Uterus (tissue), 4 donors: ENCODE data around the gene P2RY14. TPM values are rescaled to one million over a fixed set of nuclear protein-coding genes. Genes with fewer than 3 reads are reported as not detected.
"Not testable (repeated sequence)": the region's sequence is repeated elsewhere in the genome, so short reads cannot be mapped to it uniquely, and the experiment has no call there.

Source experiments
- DNase-seq, 2 donors: peaks; one replicate each; pipeline ENCODE4 v3.0.0-alpha.2; 2019 to 2020
- H3K27ac ChIP-seq, 2 donors: fragments of 200-600 bp; sonication (generic); 1 replicate in 1 of 2; 2 replicates in 1 of 2; pipeline ENCODE4 v1.5.1; 2016 to 2018
- H3K27me3 ChIP-seq, 2 donors: fragments of 200-600 bp; sonication (generic); one replicate each; pipeline ENCODE4 v1.5.1; 2018 to 2019; ENCODE audit warnings: control low read depth in 1 of 2
- H3K36me3 ChIP-seq, 2 donors: fragments of 200-600 bp; sonication (generic); one replicate each; pipeline ENCODE4 v1.5.1; 2019; ENCODE audit warnings: control low read depth in 1 of 2
- H3K4me1 ChIP-seq, 2 donors: fragments of 200-600 bp; sonication (generic); one replicate each; pipeline ENCODE4 v1.5.1; 2018 to 2019; ENCODE audit warnings: control low read depth in 1 of 2
- H3K4me3 ChIP-seq, 2 donors: fragments of 200-600 bp; sonication (generic); 1 replicate in 1 of 2; 2 replicates in 1 of 2; pipeline ENCODE4 v1.5.1; 2018 to 2019; ENCODE audit warnings: mild to moderate bottlenecking in 1 of 2
- H3K9me3 ChIP-seq, 2 donors: fragments of 200-600 bp; sonication (generic); one replicate each; pipeline ENCODE4 v1.5.1; 2019; ENCODE audit warnings: control low read depth in 1 of 2
- CTCF ChIP-seq, 4 experiments: fragments of 200-600 bp in 2 of 4; fragments of 450-650 bp in 2 of 4; sonication (generic) in 2 of 4; IDR thresholded peaks; one replicate each; pipeline ENCODE4 v1.5.1; 2016 to 2019; ENCODE audit warnings: antibody characterized with exemption in 4 of 4, mild to moderate bottlenecking in 2 of 4, moderate library complexity in 1 of 4
- POLR2A ChIP-seq, 2 donors: fragments of 450-650 bp; IDR thresholded peaks; one replicate each; pipeline ENCODE4 v1.6.1; 2016; ENCODE audit warnings: antibody characterized with exemption in 2 of 2, mild to moderate bottlenecking in 1 of 2, moderate library complexity in 1 of 2
- intact Hi-C: fragments of 100-400 bp; cut with DNase I; formaldehyde crosslinking; loops from one replicate; pipeline ENCODE4 v1.15.1; 2023; ENCODE audit warnings: low total_unique reads
- total RNA-seq, 4 donors: library from RNA; depleted of rRNA in 3 of 4; stranded (reverse); fragments of >200 nt in 3 of 4; gene quantifications; one replicate each; pipeline versions ENCODE4 v1.1.0 to v1.2.4, GENCODE V29; 2014 to 2023
- donor health status: DM: yes; HTN: yes; CAD: no.

P2RY14 gene
- total RNA-seq, 4 donors from 2014 or later = 0.51 to 2.6 (median 0.61) TPM

DNA sequence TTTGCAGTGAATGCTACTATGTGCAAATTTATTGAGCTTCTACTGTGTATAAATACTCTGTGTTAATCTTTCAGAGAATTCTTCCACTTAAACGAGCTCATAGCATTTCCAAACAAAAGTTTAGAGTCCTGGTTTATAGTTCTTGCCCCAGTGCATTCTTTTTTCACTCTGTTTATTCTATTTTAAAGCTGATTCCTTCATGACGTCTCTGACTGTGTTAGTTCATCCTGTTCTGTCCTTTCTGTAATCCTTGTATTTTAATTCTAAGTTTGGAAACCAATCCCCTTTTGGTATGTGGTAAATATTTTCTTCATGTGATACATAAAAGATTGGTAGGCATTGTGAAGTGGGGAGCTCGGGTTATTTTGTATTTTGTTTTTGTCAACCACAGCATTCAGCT is 18.7 kb downstream of the P2RY14 start:
- intact Hi-C loops = no loop called here
- no peaks in the 10 kb centered on the region for H3K36me3 ChIP-seq
- no peak for TF ChIP-seq CTCF (IDR thresholded peaks at IDR 0.05)
- TF ChIP-seq POLR2A (IDR thresholded peaks at IDR 0.05) = no peak
- H3K9me3 ChIP-seq = no peaks in the 10 kb centered on the region
- H3K4me3 ChIP-seq = no peak overlapping the region
- no peaks in the 10 kb centered on the region for H3K4me1 ChIP-seq
- H3K27ac ChIP-seq = peak overlapping the region in 1 of 2 donors; percentile 12
- no peaks in the 10 kb centered on the region for H3K27me3 ChIP-seq
- no peak for DNase-seq

DNA sequence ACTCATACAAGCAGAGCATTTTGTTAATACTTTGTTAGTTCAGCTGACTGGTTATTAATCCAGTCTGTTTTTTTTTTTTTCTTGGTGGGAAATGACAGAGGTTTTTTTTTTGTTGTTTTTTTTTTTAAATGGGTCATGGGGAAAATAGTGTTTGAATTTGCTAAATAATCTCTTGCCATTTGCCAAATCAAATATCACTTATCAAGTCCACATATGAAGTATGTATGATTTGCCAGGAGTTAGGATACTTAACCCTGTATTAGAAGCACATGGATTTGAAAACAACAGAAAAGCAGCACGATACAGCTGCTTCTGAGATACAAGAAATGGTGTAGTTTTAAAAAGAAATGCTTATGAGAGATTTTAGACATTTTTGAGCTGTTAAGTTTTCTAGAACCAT is 21.6 kb downstream of the P2RY14 start:
- H3K4me3 ChIP-seq = no peak overlapping the region
- TF ChIP-seq CTCF (IDR thresholded peaks at IDR 0.05) (no peak), POLR2A (IDR thresholded peaks at IDR 0.05) (no peak)
- H3K9me3 ChIP-seq = no peaks in the 10 kb centered on the region
- H3K27ac ChIP-seq = peak overlapping the region in 1 of 2 donors; percentile 12
- H3K36me3 ChIP-seq = no peaks in the 10 kb centered on the region
- DNase-seq = no peak
- intact Hi-C loops = no loop called here
- H3K27me3 ChIP-seq = no peaks in the 10 kb centered on the region
- peaks cover 0 to 3% of the 10 kb centered on the region in 2 donors for H3K4me1 ChIP-seq

DNA sequence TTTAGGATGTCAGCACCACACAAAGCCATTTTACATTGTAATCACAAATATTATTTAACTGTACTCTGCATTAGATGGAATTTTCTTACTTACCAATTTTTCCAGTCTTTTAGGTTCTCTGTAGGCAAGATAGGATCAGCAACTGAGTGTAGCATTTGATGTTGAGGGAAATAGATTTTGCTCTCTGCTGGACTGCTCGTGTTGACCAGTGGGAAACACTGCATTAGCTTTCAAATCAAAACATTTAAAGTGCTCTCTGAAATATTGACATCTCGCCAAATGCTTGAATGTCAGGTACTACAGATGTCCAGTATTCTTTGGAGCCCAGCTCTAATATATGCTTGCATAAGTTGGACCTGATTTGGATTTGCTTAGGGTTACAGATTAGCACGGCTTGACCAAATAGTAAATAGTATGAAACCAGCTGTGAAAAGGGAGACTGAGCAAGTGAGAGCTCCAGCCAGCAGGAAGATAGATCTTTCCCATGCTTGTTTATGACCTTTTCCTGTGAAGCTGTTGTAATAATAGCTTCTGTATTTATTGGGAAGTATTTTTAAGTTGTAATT is 29.5 kb downstream of the P2RY14 start:
- no peaks in the 10 kb centered on the region for H3K9me3 ChIP-seq
- no peak overlapping the region for H3K4me3 ChIP-seq
- H3K27me3 ChIP-seq = no peaks in the 10 kb centered on the region
- H3K4me1 ChIP-seq = no peaks in the 10 kb centered on the region
- no peak for DNase-seq
- TF ChIP-seq POLR2A (IDR thresholded peaks at IDR 0.05) (no peak), CTCF (IDR thresholded peaks at IDR 0.05) (no peak)
- intact Hi-C loops = no loop called here
- H3K36me3 ChIP-seq = no peaks in the 10 kb centered on the region
- H3K27ac ChIP-seq = peak overlapping the region in 1 of 2 donors; percentile 23

DNA sequence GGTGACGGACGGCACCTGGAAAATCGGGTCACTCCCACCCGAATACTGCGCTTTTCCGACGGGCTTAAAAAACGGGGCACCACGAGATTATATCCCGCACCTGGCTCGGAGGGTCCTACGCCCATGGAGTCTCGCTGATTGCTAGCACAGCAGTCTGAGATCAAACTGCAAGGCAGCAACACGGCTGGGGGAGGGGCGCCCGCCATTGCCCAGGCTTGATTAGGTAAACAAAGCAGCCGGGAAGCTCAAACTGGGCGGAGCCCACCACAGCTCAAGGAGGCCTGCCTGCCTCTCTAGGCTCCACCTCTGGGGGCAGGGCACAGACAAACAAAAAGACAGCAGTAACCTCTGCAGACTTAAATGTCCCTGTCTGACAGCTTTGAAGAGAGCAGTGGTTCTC is 36.3 kb downstream of the P2RY14 start:
- H3K4me1 ChIP-seq, H3K27ac ChIP-seq, intact Hi-C loops, H3K4me3 ChIP-seq, H3K27me3 ChIP-seq, H3K9me3 ChIP-seq, H3K36me3 ChIP-seq, DNase-seq: not testable (repeated sequence)

GRCh38 chr3:151236736-151237135 is 41.6 kb downstream of the P2RY14 start:
- H3K27ac ChIP-seq = peak overlapping the region in 1 of 2 donors; percentile 28
- H3K27me3 ChIP-seq = no peaks in the 10 kb centered on the region
- intact Hi-C loops = no loop called here

More at GRCh38 chr3:151236736-151237135, 41.6 kb downstream of the P2RY14 start:
- H3K36me3 ChIP-seq = no peaks in the 10 kb centered on the region
- H3K9me3 ChIP-seq = no peaks in the 10 kb centered on the region
- no peak overlapping the region for H3K4me3 ChIP-seq
- TF ChIP-seq CTCF (IDR thresholded peaks at IDR 0.05) = no peak
- no peak for TF ChIP-seq POLR2A (IDR thresholded peaks at IDR 0.05)
- DNase-seq = no peak
- no peaks in the 10 kb centered on the region for H3K4me1 ChIP-seq
